ENCODE results near the gene TFAM. TPM values are rescaled to one million over a fixed set of nuclear protein-coding genes. Genes with fewer than 3 reads are reported as not detected.

TFAM gene
- total RNA-seq, 4 donors from 2014 or later: 13.5 to 25.3 (median 14.7) TPM

GRCh38 chr10:58362027-58362789 lies 23.0 kb upstream of the TFAM start:
- DNase-seq (ENCODE audit: low spot score in 2 of 2): no peak
- TF ChIP-seq CTCF (IDR thresholded peaks at IDR 0.05): no peak
- TF ChIP-seq POLR2A (IDR thresholded peaks at IDR 0.05): no peak
- H3K4me3 ChIP-seq (ENCODE audit: low read depth, poor library complexity, severe bottlenecking): no peak overlapping the region
- intact Hi-C loops (cut with DNase I; ENCODE audit: low total_unique reads): no loop called here
- WGBS, 2 donors: 95 to 97% methylated on average over 1 of the region's 1 CpG

- 87 to 89% methylated on average over 3 of the region's 3 CpGs for WGBS, 2 donors
- TF ChIP-seq CTCF (IDR thresholded peaks at IDR 0.05) (no peak), POLR2A (IDR thresholded peaks at IDR 0.05) (no peak)
- no peak for DNase-seq (ENCODE audit: low spot score in 2 of 2)
- intact Hi-C loops (cut with DNase I; ENCODE audit: low total_unique reads): no loop called here
- H3K4me3 ChIP-seq (ENCODE audit: low read depth, poor library complexity, severe bottlenecking): no peak overlapping the region
Measured at GRCh38 chr10:58367069-58367468, 18.1 kb upstream of the TFAM start.

- no peak overlapping the region for H3K4me3 ChIP-seq (ENCODE audit: low read depth, poor library complexity, severe bottlenecking)
- TF ChIP-seq POLR2A (IDR thresholded peaks at IDR 0.05): no peak
- DNase-seq (ENCODE audit: low spot score in 2 of 2): no peak
- intact Hi-C loops (cut with DNase I; ENCODE audit: low total_unique reads): no loop called here
Measured at GRCh38 chr10:58371473-58371872, 13.7 kb upstream of the TFAM start.

GRCh38 chr10:58372607-58373441 lies 12.4 kb upstream of the TFAM start:
- DNase-seq (ENCODE audit: low spot score in 2 of 2): no peak
- no peak overlapping the region for H3K4me3 ChIP-seq (ENCODE audit: low read depth, poor library complexity, severe bottlenecking)
- intact Hi-C loops (cut with DNase I; ENCODE audit: low total_unique reads): no loop called here
- 73 to 77% methylated on average over 4 of the region's 4 CpGs for WGBS, 2 donors
- no peak for TF ChIP-seq POLR2A (IDR thresholded peaks at IDR 0.05)
- TF ChIP-seq CTCF (IDR thresholded peaks at IDR 0.05): no peak

- 73 to 74% methylated on average over 3 of the region's 3 CpGs for WGBS, 2 donors
- no peak for TF ChIP-seq CTCF (IDR thresholded peaks at IDR 0.05)
- no peak for TF ChIP-seq POLR2A (IDR thresholded peaks at IDR 0.05)
- no peak for DNase-seq (ENCODE audit: low spot score in 2 of 2)
- H3K4me3 ChIP-seq (ENCODE audit: low read depth, poor library complexity, severe bottlenecking): no peak overlapping the region
- intact Hi-C loops (cut with DNase I; ENCODE audit: low total_unique reads): no loop called here
Measured at GRCh38 chr10:58373442-58373827, 11.8 kb upstream of the TFAM start.

GRCh38 chr10:58382489-58382995 lies 2.7 kb upstream of the TFAM start:
- intact Hi-C loops (cut with DNase I; ENCODE audit: low total_unique reads): no loop called here
- H3K4me3 ChIP-seq (ENCODE audit: low read depth, poor library complexity, severe bottlenecking): no peak overlapping the region
- no peak for DNase-seq (ENCODE audit: low spot score in 2 of 2)
- TF ChIP-seq CTCF (IDR thresholded peaks at IDR 0.05) (no peak), POLR2A (IDR thresholded peaks at IDR 0.05) (no peak)
- WGBS, 2 donors: 81 to 86% methylated on average over 2 of the region's 2 CpGs
